Keratinocyte (primary cell): Measurements from ENCODE around the gene FBXO38. TPM values are rescaled to one million over a fixed set of nuclear protein-coding genes. Genes with fewer than 3 reads are reported as not detected.
A peak's percentile ranks its signal among the peaks of the same experiment; 100 is the strongest.

ENCODE experiments used
- DNase-seq: peaks from one replicate; pipeline ENCODE4 v3.0.0-alpha.2; 2011; ENCODE audit warnings: low read depth, missing footprints, low spot score
- FAIRE-seq: peaks from 2 replicates; lab custom pipeline; 2011; peaks lifted over from hg19 to GRCh38; lab: Jason Lieb, UNC
- H2AFZ ChIP-seq: 2 replicates; pipeline ENCODE4 v1.6.0; 2012; ENCODE audit warnings: low read length, control low read depth, inconsistent platforms; ENCODE audit not compliant: control insufficient read depth
- H3K27ac ChIP-seq: 2 replicates; pipeline ENCODE4 v1.5.1; 2011; ENCODE audit warnings: low read length; ENCODE audit not compliant: control insufficient read depth, insufficient read depth
- H3K27me3 ChIP-seq: 3 replicates; pipeline ENCODE4 v1.6.0; 2011; ENCODE audit warnings: low read length; ENCODE audit not compliant: control insufficient read depth, insufficient read depth; ENCODE audit errors: extremely low read depth
- H3K36me3 ChIP-seq, 2 experiments: 2 replicates in 1 of 2; 3 replicates in 1 of 2; pipeline ENCODE4 v1.5.1; 2011; ENCODE audit warnings: low read length in 2 of 2, mild to moderate bottlenecking in 1 of 2; ENCODE audit not compliant: control insufficient read depth in 2 of 2, insufficient read depth in 2 of 2; ENCODE audit errors: extremely low read depth in 1 of 2
- H3K4me1 ChIP-seq: 3 replicates; pipeline ENCODE4 v1.5.1; 2011; ENCODE audit warnings: low read length; ENCODE audit not compliant: control insufficient read depth, insufficient read depth; ENCODE audit errors: extremely low read depth
- H3K4me2 ChIP-seq: 3 replicates; pipeline ENCODE4 v1.6.0; 2011; ENCODE audit warnings: low read depth, low read length; ENCODE audit not compliant: control insufficient read depth, insufficient read depth; ENCODE audit errors: extremely low read depth
- H3K4me3 ChIP-seq, 3 experiments: fragments of 200-600 bp in 1 of 3; sonication (generic) in 1 of 3; 2 replicates in 2 of 3; 3 replicates in 1 of 3; pipeline ENCODE4 v1.5.1; 2011 to 2016; ENCODE audit warnings: low read length in 3 of 3, mild to moderate bottlenecking in 3 of 3, control low read depth in 2 of 3, inconsistent platforms in 1 of 3, low read depth in 1 of 3, mixed read lengths in 1 of 3, mixed run types in 1 of 3, moderate library complexity in 1 of 3; ENCODE audit not compliant: control insufficient read depth in 2 of 3, insufficient read depth in 2 of 3; ENCODE audit errors: extremely low read depth in 1 of 3
- H3K79me2 ChIP-seq: 2 replicates; pipeline ENCODE4 v1.6.0; 2012; ENCODE audit warnings: low read length; ENCODE audit not compliant: control insufficient read depth, insufficient read depth
- H3K9ac ChIP-seq: 3 replicates; pipeline ENCODE4 v1.6.0; 2011; ENCODE audit warnings: low read length; ENCODE audit not compliant: control insufficient read depth, insufficient read depth; ENCODE audit errors: extremely low read depth
- H3K9me1 ChIP-seq: 3 replicates; pipeline ENCODE4 v1.6.0; 2011; ENCODE audit warnings: low read length; ENCODE audit not compliant: control insufficient read depth, insufficient read depth; ENCODE audit errors: extremely low read depth
- H3K9me3 ChIP-seq: 2 replicates; pipeline ENCODE4 v1.5.1; 2012; ENCODE audit warnings: low read depth, low read length; ENCODE audit not compliant: control insufficient read depth
- H4K20me1 ChIP-seq: 3 replicates; pipeline ENCODE4 v1.6.0; 2011; ENCODE audit warnings: low read length; ENCODE audit not compliant: control insufficient read depth, insufficient read depth; ENCODE audit errors: extremely low read depth
- EZH2 ChIP-seq: IDR thresholded peaks from one replicate; pipeline ENCODE4 v1.6.1; 2012; ENCODE audit warnings: inconsistent platforms, mild to moderate bottlenecking, low read length, moderate library complexity
- dilution Hi-C: fragments of 300-500 bp; cut with MboI; formaldehyde crosslinking; loops from one replicate; pipeline ENCODE4 v1.7.0; 2020; ENCODE audit warnings: low sequenced_read_pairs; ENCODE audit not compliant: extremely low pct_ligation_motif_present
- polyA plus RNA-seq, 5 experiments: library from polyadenylated mRNA; depleted of rRNA in 3 of 5; stranded (reverse) in 3 of 5; stranded (forward) in 1 of 5; unstranded in 1 of 5; fragments of >200 nt; gene quantifications; 1 replicate in 1 of 5; 2 replicates in 3 of 5; 3 replicates in 1 of 5; pipeline versions ENCODE4 v1.2.1 to v1.2.3, GENCODE V29; 2011 to 2012; ENCODE audit warnings: missing spikeins in 2 of 5, low read depth in 1 of 5, low replicate concordance in 1 of 5
- TF ChIP-seq, protein P1 (sequence below), 3 experiments: IDR thresholded peaks in 1 of 3; conservative IDR thresholded peaks in 1 of 3; optimal IDR thresholded peaks in 1 of 3; 2 replicates in 2 of 3; 3 replicates in 1 of 3; pipeline versions ENCODE3 to v1.5.1; 2011; ENCODE audit warnings: low read length in 3 of 3, mild to moderate bottlenecking in 3 of 3, moderate library complexity in 2 of 3, control low read depth in 1 of 3, inconsistent platforms in 1 of 3; ENCODE audit not compliant: insufficient read depth in 2 of 3; ENCODE audit errors: extremely low read depth in 1 of 3

The FBXO38 gene
- polyA plus RNA-seq, 1 donor (not counting 4 experiments of a cell fraction or from before 2014, with no cell fraction given), result 30.4 TPM

DNA sequence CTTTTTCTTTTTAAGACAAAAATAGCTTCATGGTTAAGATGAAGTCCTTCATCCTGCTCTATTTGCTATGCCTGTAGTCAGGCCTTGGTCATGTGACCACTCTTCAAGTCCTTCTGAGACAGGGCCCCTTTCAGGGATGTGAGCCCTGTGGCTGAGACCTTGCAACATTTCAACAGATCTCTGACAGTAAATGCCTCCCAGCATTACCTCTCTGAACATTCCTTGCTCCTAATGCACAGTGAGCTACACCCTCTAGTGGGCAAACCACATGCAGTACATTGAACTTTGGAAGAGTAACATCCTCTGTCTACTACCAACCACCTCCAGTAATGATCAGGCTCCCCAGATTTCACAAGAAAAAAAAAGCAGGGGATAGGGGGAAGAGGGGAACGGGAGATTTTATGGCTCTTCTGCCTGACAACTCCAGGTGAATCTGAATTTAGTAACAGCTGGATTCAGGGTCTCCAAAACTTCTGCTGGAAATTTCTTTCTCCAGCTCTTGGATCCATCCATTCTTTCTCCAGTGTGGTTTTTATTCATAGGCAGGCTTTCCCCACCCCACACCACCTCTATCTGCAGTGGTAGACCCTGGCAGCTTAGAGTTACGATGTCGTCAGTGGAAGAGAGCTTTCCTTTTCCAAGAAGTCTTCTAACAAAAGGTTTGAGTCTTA lies 8.9 kb upstream of the FBXO38 start:
- no peaks in the 10 kb centered on the region for H3K36me3 ChIP-seq
- FAIRE-seq (peak; percentile 92), DNase-seq (peak; percentile 44)
- no peaks in the 10 kb centered on the region for H4K20me1 ChIP-seq
- H3K9me3 ChIP-seq, result no peaks in the 10 kb centered on the region
- H3K27ac ChIP-seq, result no peak overlapping the region
- no peak overlapping the region for H2AFZ ChIP-seq
- H3K4me2 ChIP-seq, result no peak overlapping the region
- H3K4me1 ChIP-seq, result no peaks in the 10 kb centered on the region
- H3K27me3 ChIP-seq, result no peaks in the 10 kb centered on the region
- H3K4me3 ChIP-seq, result no peak overlapping the region
- no peak overlapping the region for H3K9ac ChIP-seq
- TF ChIP-seq EZH2, result no peak
- TF ChIP-seq, protein P1, sequence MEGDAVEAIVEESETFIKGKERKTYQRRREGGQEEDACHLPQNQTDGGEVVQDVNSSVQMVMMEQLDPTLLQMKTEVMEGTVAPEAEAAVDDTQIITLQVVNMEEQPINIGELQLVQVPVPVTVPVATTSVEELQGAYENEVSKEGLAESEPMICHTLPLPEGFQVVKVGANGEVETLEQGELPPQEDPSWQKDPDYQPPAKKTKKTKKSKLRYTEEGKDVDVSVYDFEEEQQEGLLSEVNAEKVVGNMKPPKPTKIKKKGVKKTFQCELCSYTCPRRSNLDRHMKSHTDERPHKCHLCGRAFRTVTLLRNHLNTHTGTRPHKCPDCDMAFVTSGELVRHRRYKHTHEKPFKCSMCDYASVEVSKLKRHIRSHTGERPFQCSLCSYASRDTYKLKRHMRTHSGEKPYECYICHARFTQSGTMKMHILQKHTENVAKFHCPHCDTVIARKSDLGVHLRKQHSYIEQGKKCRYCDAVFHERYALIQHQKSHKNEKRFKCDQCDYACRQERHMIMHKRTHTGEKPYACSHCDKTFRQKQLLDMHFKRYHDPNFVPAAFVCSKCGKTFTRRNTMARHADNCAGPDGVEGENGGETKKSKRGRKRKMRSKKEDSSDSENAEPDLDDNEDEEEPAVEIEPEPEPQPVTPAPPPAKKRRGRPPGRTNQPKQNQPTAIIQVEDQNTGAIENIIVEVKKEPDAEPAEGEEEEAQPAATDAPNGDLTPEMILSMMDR (optimal IDR thresholded peaks at IDR 0.05 in 1 of 3, IDR thresholded peaks at IDR 0.05 in 1 of 3, conservative IDR thresholded peaks at IDR 0.05 in 1 of 3; ENCODE audit: extremely low read depth in 1 of 3, insufficient read depth in 2 of 3, low read length in 3 of 3), result peak; percentile 83 to 91 (median 84)
- dilution Hi-C loops, result no loop called here
- H3K9me1 ChIP-seq, result no peaks in the 10 kb centered on the region
- no peaks in the 10 kb centered on the region for H3K79me2 ChIP-seq

DNA sequence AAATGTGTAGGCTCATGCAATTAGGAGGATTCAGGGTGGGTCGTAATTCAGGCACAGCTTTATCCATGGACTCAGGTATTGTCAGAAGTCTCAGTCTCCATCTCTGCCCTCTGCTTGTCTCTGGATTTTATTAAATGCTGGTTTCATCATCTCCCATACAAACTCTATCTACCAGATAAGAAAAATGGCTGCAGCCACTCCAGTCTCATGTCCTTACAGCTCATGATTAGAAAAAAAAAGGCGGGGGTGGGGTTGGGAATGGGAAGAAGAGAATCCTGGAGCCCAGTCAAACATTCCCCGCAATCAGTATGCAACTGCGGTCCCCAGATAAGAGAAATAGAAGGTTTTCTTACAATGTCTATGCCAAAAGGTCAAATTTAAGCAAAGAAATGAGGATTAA lies 7.6 kb upstream of the FBXO38 start:
- dilution Hi-C loops, result no loop called here
- FAIRE-seq, result no peak
- no peak overlapping the region for H3K4me2 ChIP-seq

More for the DNA sequence above, 7.6 kb upstream of the FBXO38 start:
- no peaks in the 10 kb centered on the region for H3K79me2 ChIP-seq
- no peaks in the 10 kb centered on the region for H3K9me1 ChIP-seq
- no peaks in the 10 kb centered on the region for H3K36me3 ChIP-seq
- TF ChIP-seq, protein P1 (optimal IDR thresholded peaks at IDR 0.05 in 1 of 3, IDR thresholded peaks at IDR 0.05 in 1 of 3, conservative IDR thresholded peaks at IDR 0.05 in 1 of 3; ENCODE audit: extremely low read depth in 1 of 3, insufficient read depth in 2 of 3, low read length in 3 of 3), result no peak
- no peak for TF ChIP-seq EZH2
- H4K20me1 ChIP-seq, result no peaks in the 10 kb centered on the region
- DNase-seq, result no peak
- H3K9me3 ChIP-seq, result no peaks in the 10 kb centered on the region
- no peaks in the 10 kb centered on the region for H3K4me1 ChIP-seq
- no peak overlapping the region for H3K9ac ChIP-seq
- no peak overlapping the region for H3K27ac ChIP-seq
- no peak overlapping the region for H3K4me3 ChIP-seq
- H3K27me3 ChIP-seq, result no peaks in the 10 kb centered on the region
- no peak overlapping the region for H2AFZ ChIP-seq
